ENCODE data around the gene LTA4H. TPM values are rescaled to one million over a fixed set of nuclear protein-coding genes. Genes with fewer than 3 reads are reported as not detected.

Gene LTA4H
- total RNA-seq, 4 donors from 2014 or later: 36.7 to 46.9 (median 40.6) TPM

DNA sequence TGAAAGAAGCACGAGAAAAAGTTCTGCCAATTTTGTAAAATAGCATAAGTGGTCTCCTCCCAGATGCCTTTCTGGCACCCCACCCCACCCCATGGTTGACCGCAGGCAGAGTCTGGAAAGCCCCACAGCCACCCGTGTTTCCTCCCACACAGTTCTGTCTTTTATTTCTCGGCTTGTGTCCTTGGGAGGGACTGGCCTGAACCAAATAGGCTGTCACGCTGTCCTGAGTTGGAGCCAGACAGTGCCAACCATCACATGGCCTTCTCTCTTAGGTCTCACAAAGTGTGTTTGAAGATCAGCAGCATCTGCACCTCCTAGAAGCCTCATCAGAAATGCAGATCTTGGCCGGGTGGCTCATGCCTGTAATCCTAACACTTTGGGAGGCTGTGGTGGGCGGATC, 10.2 kb upstream of the LTA4H start:
- DNase-seq (no peak), ATAC-seq (no peak)
- Histone ChIP-seq H3K36me3 (no peaks in the 10 kb centered on the region), H3K27me3 (no peaks in the 10 kb centered on the region), H3K4me1 (no peaks in the 10 kb centered on the region), H3K27ac (no peak overlapping the region), H3K4me3 (no peak overlapping the region), H3K9me3 (no peaks in the 10 kb centered on the region)
- intact Hi-C loops (cut with DNase I; ENCODE audit: low total_unique reads) (no loop called here), in situ Hi-C loops (cut with MboI; ENCODE audit: low sequenced_read_pairs in 4 of 4) (loop anchor here in 1 of 4 donors (10.0 kb wide), 1 partner anchor 359 kb away; the partner anchor contains the start of gene CDK17)
- no peak for TF ChIP-seq POLR2A (IDR thresholded peaks at IDR 0.05)
- TF ChIP-seq, protein P1, sequence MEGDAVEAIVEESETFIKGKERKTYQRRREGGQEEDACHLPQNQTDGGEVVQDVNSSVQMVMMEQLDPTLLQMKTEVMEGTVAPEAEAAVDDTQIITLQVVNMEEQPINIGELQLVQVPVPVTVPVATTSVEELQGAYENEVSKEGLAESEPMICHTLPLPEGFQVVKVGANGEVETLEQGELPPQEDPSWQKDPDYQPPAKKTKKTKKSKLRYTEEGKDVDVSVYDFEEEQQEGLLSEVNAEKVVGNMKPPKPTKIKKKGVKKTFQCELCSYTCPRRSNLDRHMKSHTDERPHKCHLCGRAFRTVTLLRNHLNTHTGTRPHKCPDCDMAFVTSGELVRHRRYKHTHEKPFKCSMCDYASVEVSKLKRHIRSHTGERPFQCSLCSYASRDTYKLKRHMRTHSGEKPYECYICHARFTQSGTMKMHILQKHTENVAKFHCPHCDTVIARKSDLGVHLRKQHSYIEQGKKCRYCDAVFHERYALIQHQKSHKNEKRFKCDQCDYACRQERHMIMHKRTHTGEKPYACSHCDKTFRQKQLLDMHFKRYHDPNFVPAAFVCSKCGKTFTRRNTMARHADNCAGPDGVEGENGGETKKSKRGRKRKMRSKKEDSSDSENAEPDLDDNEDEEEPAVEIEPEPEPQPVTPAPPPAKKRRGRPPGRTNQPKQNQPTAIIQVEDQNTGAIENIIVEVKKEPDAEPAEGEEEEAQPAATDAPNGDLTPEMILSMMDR (IDR thresholded peaks at IDR 0.05 in 4 of 5, conservative IDR thresholded peaks at IDR 0.05 in 1 of 5): no peak

DNA sequence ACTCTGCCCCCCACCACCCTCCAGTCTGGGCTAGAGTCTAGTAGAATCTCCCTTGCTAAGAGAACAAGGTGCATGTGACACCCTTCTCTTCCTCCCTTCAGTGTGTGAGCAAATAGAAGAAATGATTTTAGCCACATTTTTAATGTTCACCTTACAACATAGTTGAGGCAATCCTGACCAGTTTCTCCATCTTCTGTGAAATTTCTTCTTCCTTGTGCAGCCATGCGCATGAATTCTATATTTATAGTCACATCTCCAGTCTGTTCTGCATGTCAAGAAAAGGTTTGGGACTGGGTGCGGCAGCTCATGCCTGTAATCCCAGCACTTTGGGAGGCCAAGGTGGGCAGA, 9.5 kb upstream of the LTA4H start:
- no peaks in the 10 kb centered on the region for H3K4me1 ChIP-seq
- TF ChIP-seq, protein P1 (IDR thresholded peaks at IDR 0.05 in 4 of 5, conservative IDR thresholded peaks at IDR 0.05 in 1 of 5): no peak
- no peak for TF ChIP-seq POLR2A (IDR thresholded peaks at IDR 0.05)
- intact Hi-C loops (cut with DNase I; ENCODE audit: low total_unique reads): no loop called here
- H3K9me3 ChIP-seq: no peaks in the 10 kb centered on the region
- ATAC-seq (no peak), DNase-seq (no peak)
- H3K36me3 ChIP-seq: no peaks in the 10 kb centered on the region
- no peak overlapping the region for H3K27ac ChIP-seq
- no peak overlapping the region for H3K4me3 ChIP-seq
- H3K27me3 ChIP-seq: no peaks in the 10 kb centered on the region
- in situ Hi-C loops (cut with MboI; ENCODE audit: low sequenced_read_pairs in 4 of 4): loop anchor here in 1 of 4 donors (10.0 kb wide), 1 partner anchor 360 kb away; the partner anchor contains the start of gene CDK17

DNA sequence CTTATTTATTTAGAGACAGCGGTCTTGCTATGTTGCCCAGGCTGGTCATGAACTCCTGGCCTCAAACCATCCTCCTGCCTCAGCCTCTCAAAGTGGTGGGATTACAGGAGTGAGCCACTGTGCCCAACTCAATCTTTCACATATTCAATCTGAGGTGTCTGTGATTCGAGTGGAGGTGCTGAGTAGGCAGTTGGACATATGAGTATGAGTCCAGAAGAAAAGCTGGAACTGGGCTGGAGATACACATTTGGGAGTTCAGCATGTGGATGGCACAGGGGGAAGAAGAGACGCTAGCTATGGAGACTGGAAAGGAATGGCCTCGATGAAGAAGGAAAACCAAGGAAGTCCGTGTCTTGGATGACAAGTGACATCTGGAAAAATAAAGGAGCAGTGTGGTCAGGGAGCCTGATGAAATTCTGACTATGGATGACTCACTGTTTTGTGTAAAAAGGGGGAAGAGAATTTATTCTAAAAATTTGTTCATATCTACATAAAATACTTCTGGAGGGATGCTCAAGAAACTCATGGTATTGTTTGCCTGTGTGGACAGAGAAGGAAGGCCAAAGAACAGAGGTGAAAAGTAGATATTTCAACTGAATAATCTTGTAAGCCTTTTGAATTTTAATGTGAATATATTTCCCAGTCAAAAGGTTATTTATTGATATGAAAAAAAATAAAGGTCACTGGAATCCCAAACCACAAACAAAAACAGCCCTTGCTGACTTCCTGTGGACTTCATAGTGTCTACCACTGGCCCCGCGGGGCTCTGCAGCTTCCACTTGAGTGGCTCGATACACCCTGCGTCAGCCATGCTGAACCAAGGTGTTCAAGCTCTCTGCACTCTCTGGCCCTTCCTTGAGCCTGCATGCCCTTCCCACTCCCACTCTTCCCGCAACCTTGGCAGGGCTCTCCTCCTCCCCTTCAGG, 8.9 kb upstream of the LTA4H start:
- no peak for ATAC-seq
- TF ChIP-seq POLR2A (IDR thresholded peaks at IDR 0.05): no peak
- TF ChIP-seq, protein P1 (IDR thresholded peaks at IDR 0.05 in 4 of 5, conservative IDR thresholded peaks at IDR 0.05 in 1 of 5): no peak
- H3K36me3 ChIP-seq: no peaks in the 10 kb centered on the region
- no peak overlapping the region for H3K4me3 ChIP-seq
- no peak overlapping the region for H3K27ac ChIP-seq
- in situ Hi-C loops (cut with MboI; ENCODE audit: low sequenced_read_pairs in 4 of 4) (loop anchor here in 1 of 4 donors (10.0 kb wide), 1 partner anchor 361 kb away; the partner anchor contains the start of gene CDK17), intact Hi-C loops (cut with DNase I; ENCODE audit: low total_unique reads) (no loop called here)
- H3K9me3 ChIP-seq: no peaks in the 10 kb centered on the region
- DNase-seq: no peak
- H3K4me1 ChIP-seq: no peaks in the 10 kb centered on the region
- H3K27me3 ChIP-seq: no peaks in the 10 kb centered on the region

DNA sequence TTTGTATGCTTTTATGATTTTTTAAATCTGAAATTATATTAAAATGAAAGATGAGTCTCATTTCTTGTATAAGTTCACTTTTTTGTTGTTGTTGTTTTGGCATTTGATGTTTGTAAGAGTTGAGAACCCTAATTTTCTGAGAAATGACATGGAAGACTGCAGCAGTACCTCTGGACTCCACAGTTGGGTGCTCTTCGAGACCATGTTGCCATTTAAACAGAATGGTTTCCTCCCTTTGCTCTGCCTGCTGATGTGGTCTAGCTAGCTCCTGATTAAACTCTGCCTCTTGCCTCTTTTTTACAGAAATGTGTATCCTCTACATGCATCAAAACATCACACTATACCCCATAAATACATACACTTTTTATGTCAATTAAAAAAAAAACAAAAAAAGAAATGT, 5.8 kb upstream of the LTA4H start:
- Histone ChIP-seq H3K36me3 (no peaks in the 10 kb centered on the region), H3K4me3 (no peak overlapping the region), H3K27me3 (no peaks in the 10 kb centered on the region), H3K9me3 (no peaks in the 10 kb centered on the region), H3K4me1 (no peaks in the 10 kb centered on the region), H3K27ac (no peak overlapping the region)
- intact Hi-C loops (cut with DNase I; ENCODE audit: low total_unique reads) (no loop called here), in situ Hi-C loops (cut with MboI; ENCODE audit: low sequenced_read_pairs in 4 of 4) (loop anchor here in 1 of 4 donors (10.0 kb wide), 1 partner anchor 364 kb away; the partner anchor contains the start of gene CDK17)
- TF ChIP-seq, protein P1 (IDR thresholded peaks at IDR 0.05 in 4 of 5, conservative IDR thresholded peaks at IDR 0.05 in 1 of 5): no peak
- TF ChIP-seq POLR2A (IDR thresholded peaks at IDR 0.05): no peak
- ATAC-seq: no peak
- no peak for DNase-seq

All from gastrocnemius medialis (tissue), 4 donors.